ENCODE measurements around the gene MLIP. TPM values are rescaled to one million over a fixed set of nuclear protein-coding genes. Genes with fewer than 3 reads are reported as not detected.
A peak's percentile ranks its signal among the peaks of the same experiment; 100 is the strongest.
"Not testable (repeated sequence)": the region's sequence is repeated elsewhere in the genome, so short reads cannot be mapped to it uniquely, and the experiment has no call there.

Gene MLIP
- total RNA-seq, 4 donors from 2014 or later, result 8.8 to 32.1 (median 15.3) TPM; not detected in 1

DNA sequence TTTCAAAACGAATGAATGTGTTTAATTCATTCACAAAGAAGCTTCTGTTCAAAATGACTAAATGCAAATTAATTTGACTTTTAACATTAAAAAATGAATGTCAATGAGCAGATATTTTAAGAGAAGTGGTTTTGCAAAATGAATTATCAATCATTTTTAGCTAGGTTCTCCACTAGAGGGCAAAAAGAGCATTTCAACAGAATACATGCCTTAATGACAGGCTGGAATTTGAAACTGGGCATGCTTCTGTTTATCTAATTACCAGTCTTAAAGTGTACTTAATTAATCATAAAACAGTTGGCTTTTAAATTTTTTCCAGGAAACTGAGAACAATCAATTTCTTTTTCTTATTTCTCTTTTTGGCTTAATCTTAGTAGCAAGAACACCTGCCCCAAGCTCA, 133.2 kb downstream of the MLIP start:
- no peak overlapping the region for H3K27ac ChIP-seq
- H3K4me1 ChIP-seq, result no peaks in the 10 kb centered on the region
- no peaks in the 10 kb centered on the region for H3K9me3 ChIP-seq
- DNase-seq, result no peak
- H3K27me3 ChIP-seq, result no peaks in the 10 kb centered on the region
- no peaks in the 10 kb centered on the region for H3K36me3 ChIP-seq
- H3K4me3 ChIP-seq, result no peak overlapping the region
- TF ChIP-seq POLR2A (IDR thresholded peaks at IDR 0.05), result no peak
- TF ChIP-seq, protein P1, sequence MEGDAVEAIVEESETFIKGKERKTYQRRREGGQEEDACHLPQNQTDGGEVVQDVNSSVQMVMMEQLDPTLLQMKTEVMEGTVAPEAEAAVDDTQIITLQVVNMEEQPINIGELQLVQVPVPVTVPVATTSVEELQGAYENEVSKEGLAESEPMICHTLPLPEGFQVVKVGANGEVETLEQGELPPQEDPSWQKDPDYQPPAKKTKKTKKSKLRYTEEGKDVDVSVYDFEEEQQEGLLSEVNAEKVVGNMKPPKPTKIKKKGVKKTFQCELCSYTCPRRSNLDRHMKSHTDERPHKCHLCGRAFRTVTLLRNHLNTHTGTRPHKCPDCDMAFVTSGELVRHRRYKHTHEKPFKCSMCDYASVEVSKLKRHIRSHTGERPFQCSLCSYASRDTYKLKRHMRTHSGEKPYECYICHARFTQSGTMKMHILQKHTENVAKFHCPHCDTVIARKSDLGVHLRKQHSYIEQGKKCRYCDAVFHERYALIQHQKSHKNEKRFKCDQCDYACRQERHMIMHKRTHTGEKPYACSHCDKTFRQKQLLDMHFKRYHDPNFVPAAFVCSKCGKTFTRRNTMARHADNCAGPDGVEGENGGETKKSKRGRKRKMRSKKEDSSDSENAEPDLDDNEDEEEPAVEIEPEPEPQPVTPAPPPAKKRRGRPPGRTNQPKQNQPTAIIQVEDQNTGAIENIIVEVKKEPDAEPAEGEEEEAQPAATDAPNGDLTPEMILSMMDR (IDR thresholded peaks at IDR 0.05), result peak in 5 of 6 experiments; percentile 30 to 62 (median 56)

DNA sequence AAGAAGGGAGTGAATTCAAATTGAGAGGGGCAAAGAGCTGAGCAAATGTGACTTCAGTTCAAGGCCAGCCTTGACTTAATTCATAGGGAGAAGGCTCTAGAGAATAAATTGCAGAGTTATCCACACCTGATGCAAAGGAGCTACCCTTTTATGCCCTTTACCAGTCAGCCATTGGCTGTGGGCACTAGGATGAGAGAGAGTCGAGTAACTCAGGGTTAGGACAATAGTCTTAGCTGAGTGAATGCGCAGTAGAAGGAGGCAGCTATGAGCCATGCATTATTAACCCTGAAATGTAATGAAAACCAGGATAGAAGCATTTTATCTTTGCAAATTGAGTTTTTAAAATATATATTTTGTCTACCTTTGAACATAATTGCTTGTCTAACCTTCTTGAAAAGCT, 134.0 kb downstream of the MLIP start:
- Histone ChIP-seq H3K27me3 (no peaks in the 10 kb centered on the region), H3K4me1 (no peaks in the 10 kb centered on the region), H3K9me3 (no peaks in the 10 kb centered on the region), H3K4me3 (no peak overlapping the region), H3K27ac (no peak overlapping the region), H3K36me3 (no peaks in the 10 kb centered on the region)
- TF ChIP-seq, protein P1 (IDR thresholded peaks at IDR 0.05), result no peak
- TF ChIP-seq POLR2A (IDR thresholded peaks at IDR 0.05), result no peak
- no peak for DNase-seq

DNA sequence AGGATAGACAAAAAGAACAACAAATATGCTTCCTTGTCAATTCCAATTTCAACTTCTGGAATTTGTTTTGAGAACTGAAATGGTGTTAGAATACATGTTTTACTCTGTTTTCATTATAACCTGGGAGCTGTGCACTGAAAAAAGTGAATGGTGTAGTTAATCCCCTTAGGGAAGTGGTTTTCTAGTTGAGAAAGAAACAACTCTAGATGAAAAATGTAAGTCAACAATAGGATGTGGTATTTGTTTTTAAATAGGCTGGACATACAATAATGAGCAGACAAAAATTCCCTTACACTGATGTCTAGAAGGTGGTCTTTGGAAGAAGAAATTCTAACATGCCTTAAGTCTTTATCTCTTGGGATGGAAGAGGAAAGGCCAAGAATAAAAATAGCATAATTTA, 137.1 kb downstream of the MLIP start:
- DNase-seq, result no peak
- TF ChIP-seq, protein P1 (IDR thresholded peaks at IDR 0.05), result no peak
- no peak for TF ChIP-seq POLR2A (IDR thresholded peaks at IDR 0.05)

DNA sequence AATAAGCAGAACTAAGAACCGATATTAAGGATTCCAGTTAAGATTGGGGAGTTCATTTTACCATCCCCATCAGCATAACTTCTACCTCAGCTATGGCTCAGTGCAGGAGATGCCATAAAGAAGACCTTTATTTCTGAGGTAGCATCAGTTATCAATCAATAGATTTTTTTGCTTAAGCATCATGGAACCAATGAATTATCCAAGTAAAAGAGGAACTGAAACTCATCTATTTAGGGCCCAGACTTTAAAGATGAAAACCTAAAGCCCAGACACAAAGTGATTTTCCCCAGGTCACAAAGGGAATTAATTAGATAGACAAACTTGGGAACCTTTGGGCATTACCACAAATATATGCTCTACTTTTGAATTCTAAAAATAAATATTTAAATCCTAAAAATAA, 137.8 kb downstream of the MLIP start:
- H3K4me1 ChIP-seq, result no peaks in the 10 kb centered on the region
- DNase-seq, result no peak
- H3K4me3 ChIP-seq, result no peak overlapping the region
- no peaks in the 10 kb centered on the region for H3K36me3 ChIP-seq
- H3K27me3 ChIP-seq, result no peaks in the 10 kb centered on the region
- H3K9me3 ChIP-seq, result no peaks in the 10 kb centered on the region
- no peak overlapping the region for H3K27ac ChIP-seq
- TF ChIP-seq, protein P1 (IDR thresholded peaks at IDR 0.05), result no peak
- TF ChIP-seq POLR2A (IDR thresholded peaks at IDR 0.05), result no peak

More for the DNA sequence above, 137.1 kb downstream of the MLIP start:
- H3K36me3 ChIP-seq, result no peaks in the 10 kb centered on the region
- H3K27ac ChIP-seq, result no peak overlapping the region
- H3K4me1 ChIP-seq, result no peaks in the 10 kb centered on the region
- no peak overlapping the region for H3K4me3 ChIP-seq
- no peaks in the 10 kb centered on the region for H3K9me3 ChIP-seq
- no peaks in the 10 kb centered on the region for H3K27me3 ChIP-seq

DNA sequence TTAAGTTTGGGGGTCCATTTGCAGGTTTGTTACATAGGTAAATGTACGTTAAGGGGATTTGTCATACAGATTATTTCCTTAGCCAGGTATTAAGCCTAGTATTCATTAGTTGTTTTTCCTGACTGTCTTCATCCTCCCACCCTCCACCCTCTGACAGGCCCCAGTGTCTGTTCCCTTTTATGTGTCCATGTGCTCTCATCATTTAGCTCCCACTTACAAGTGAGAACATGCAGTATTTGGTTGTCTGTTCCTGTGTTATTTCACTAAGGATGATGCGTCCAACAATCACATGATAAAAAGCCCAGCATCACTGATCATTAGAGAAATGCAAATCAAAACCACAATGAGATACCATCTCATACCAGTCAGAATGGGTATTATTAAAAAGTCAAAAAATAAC, 138.6 kb downstream of the MLIP start:
- not testable (repeated sequence) for H3K4me1 ChIP-seq, H3K36me3 ChIP-seq, H3K27me3 ChIP-seq, H3K27ac ChIP-seq, H3K9me3 ChIP-seq, H3K4me3 ChIP-seq, DNase-seq

DNA sequence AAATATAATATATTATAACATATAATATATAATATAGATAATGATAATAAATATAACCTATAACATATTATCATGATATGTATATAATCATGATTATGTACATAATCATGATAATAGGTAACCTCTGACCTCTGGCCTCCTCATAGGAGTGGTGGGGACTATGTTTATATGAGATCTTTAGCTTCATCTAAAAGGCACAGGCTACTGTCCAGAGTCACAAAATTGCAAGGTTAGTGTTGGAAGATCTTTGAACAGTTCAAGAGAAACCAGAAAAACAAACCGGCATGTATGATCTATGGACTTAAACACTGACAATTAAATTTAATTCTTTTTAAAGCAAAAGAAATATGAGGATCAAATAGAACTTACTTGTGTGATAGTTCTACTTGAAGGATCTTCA, 141.3 kb downstream of the MLIP start:
- no peaks in the 10 kb centered on the region for H3K9me3 ChIP-seq
- no peak for DNase-seq
- TF ChIP-seq, protein P1 (IDR thresholded peaks at IDR 0.05), result no peak
- TF ChIP-seq POLR2A (IDR thresholded peaks at IDR 0.05), result no peak
- no peak overlapping the region for H3K27ac ChIP-seq
- H3K4me3 ChIP-seq, result no peak overlapping the region
- no peaks in the 10 kb centered on the region for H3K27me3 ChIP-seq
- H3K36me3 ChIP-seq, result no peaks in the 10 kb centered on the region
- no peaks in the 10 kb centered on the region for H3K4me1 ChIP-seq

Data from Peyer's patch (tissue), 4 donors.